Heart left ventricle (tissue), 13 donors: ENCODE data around the gene CDH13.

Experiments
- POLR2A ChIP-seq, 2 donors: fragments of 450-650 bp; IDR thresholded peaks; one replicate each; pipeline ENCODE4 v1.6.1; 2017; ENCODE audit warnings: antibody characterized with exemption in 2 of 2, mild to moderate bottlenecking in 2 of 2, moderate library complexity in 2 of 2
- TF ChIP-seq, protein P1 (sequence below), 12 donors: fragments of 200-600 bp; sonication (generic) in 4 of 12; IDR thresholded peaks; one replicate each; pipeline versions ENCODE4 v1.5.0 to v1.8.0; 2018 to 2022; ENCODE audit warnings: antibody characterized with exemption in 12 of 12, mild to moderate bottlenecking in 5 of 12
- donor health status: ischemic (EF 13 %, LVEDD 7.1; RV severe dilation, severe dysfunction).
- donor health status: DM: no; HTN: yes; CAD: no.
- donor health status: DM: no; HTN: no; CAD: no.
- donor health status: ischemic (EF 25% LVEDD 6.9; RV normal size, moderate dysfunction).
- donor health status: ischemic (EF 25% LVEDD 5.7; RV mildly dilated, moderate dysfunction).
- donor health status: ischemic (EF 35%, LVEDD 5.7; RV mildly dilated, moderate dysfunction).
- donor health status: nonischemic (EF 11% LVEDD 7.7; RV severe dilation, severe dysfunction).
- donor health status: DM: yes; HTN: yes; CAD: no.
- donor health status: PGD.
- donor health status: ischemic (EF 29% LVEDD 5.4; RV normal size, mild dysfunction).
- donor health status: nonischemic (EF 23%, LVEDD 6.1; RV moderate dilation, normal function).

DNA sequence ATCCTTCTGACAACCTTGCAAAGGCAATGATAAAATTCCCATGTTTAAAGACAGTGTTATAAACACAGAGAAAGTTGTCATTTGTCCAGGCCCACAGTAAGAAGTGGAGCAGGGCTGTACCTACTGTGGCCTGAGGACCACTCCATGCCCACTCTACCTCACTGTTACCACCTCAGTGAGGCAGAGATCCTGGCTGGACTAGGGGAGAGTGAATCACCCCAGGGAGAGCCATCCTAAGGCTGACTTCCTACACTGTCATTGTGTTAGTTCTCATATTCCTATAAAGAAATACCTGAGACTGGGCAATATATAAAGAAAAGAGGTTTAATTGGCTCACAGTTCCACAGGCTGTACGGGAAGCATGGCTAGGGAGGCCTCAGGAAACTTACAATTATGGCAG lies 952.3 kb downstream of the CDH13 start:
- TF ChIP-seq, protein P1, sequence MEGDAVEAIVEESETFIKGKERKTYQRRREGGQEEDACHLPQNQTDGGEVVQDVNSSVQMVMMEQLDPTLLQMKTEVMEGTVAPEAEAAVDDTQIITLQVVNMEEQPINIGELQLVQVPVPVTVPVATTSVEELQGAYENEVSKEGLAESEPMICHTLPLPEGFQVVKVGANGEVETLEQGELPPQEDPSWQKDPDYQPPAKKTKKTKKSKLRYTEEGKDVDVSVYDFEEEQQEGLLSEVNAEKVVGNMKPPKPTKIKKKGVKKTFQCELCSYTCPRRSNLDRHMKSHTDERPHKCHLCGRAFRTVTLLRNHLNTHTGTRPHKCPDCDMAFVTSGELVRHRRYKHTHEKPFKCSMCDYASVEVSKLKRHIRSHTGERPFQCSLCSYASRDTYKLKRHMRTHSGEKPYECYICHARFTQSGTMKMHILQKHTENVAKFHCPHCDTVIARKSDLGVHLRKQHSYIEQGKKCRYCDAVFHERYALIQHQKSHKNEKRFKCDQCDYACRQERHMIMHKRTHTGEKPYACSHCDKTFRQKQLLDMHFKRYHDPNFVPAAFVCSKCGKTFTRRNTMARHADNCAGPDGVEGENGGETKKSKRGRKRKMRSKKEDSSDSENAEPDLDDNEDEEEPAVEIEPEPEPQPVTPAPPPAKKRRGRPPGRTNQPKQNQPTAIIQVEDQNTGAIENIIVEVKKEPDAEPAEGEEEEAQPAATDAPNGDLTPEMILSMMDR (IDR thresholded peaks at IDR 0.05) = no peak
- no peak for TF ChIP-seq POLR2A (IDR thresholded peaks at IDR 0.05)
